ENCODE data around the gene PTPRE.

GRCh38 chr10:127873901-127874470, 32.9 kb upstream of the PTPRE start:
- TF ChIP-seq CTCF (IDR thresholded peaks at IDR 0.05; ENCODE audit: low read depth, low read length) (no peak), MYC (IDR thresholded peaks at IDR 0.05; ENCODE audit: low read depth, low read length) (no peak), POLR2A (IDR thresholded peaks at IDR 0.05; ENCODE audit: extremely low read depth, insufficient read length) (no peak)
